HEK293 (cell line): ENCODE results near the gene MYO3A.

Experiments used
- BCL11A ChIP-seq: fragments of 450-650 bp; formaldehyde crosslinking; IDR thresholded peaks from 2 replicates; pipeline ENCODE4 v1.5.1; 2016; ENCODE audit warnings: low read depth, missing biosample characterization, missing genetic modification characterization
- HOXA7 ChIP-seq: sonication (generic); formaldehyde crosslinking; IDR thresholded peaks from 2 replicates; pipeline ENCODE4 v1.8.1; 2022; ENCODE audit warnings: missing genetic modification reagents, borderline replicate concordance
- KLF10 ChIP-seq: fragments of 450-650 bp; IDR thresholded peaks from 2 replicates; pipeline ENCODE4 v1.5.1; 2018; ENCODE audit warnings: missing biosample characterization, mild to moderate bottlenecking, missing genetic modification characterization
- YY1 ChIP-seq: fragments of 450-650 bp; formaldehyde crosslinking; IDR thresholded peaks from 2 replicates; pipeline ENCODE4 v1.5.1; 2018; ENCODE audit warnings: missing biosample characterization, missing genetic modification characterization
- ZBTB17 ChIP-seq: fragments of 450-650 bp; formaldehyde crosslinking; IDR thresholded peaks from 2 replicates; pipeline ENCODE4 v1.5.1; 2016; ENCODE audit warnings: missing biosample characterization, missing genetic modification characterization
- ZBTB7A ChIP-seq: fragments of 450-650 bp; formaldehyde crosslinking; IDR thresholded peaks from 2 replicates; pipeline ENCODE4 v1.5.1; 2016; ENCODE audit warnings: low read depth, missing biosample characterization, missing genetic modification characterization
- ZNF133 ChIP-seq: fragments of 450-650 bp; formaldehyde crosslinking; IDR thresholded peaks from 2 replicates; pipeline ENCODE4 v1.5.1; 2016; ENCODE audit warnings: missing biosample characterization, missing genetic modification characterization
- ZNF174 ChIP-seq: fragments of 450-650 bp; formaldehyde crosslinking; IDR thresholded peaks from 2 replicates; pipeline ENCODE4 v1.5.0; 2017; ENCODE audit warnings: missing biosample characterization, mild to moderate bottlenecking, missing genetic modification characterization
- ZNF274 ChIP-seq, 2 experiments: fragments of 200-500 bp in 1 of 2; fragments of 450-650 bp in 1 of 2; sonication (Bioruptor generic) in 1 of 2; formaldehyde crosslinking in 1 of 2; IDR thresholded peaks; 2 replicates each; pipeline versions ENCODE4 v1.5.1 to v1.6.1; 2014 to 2016; ENCODE audit warnings: borderline replicate concordance in 1 of 2, inconsistent platforms in 1 of 2, low read length in 1 of 2, missing biosample characterization in 1 of 2, missing genetic modification characterization in 1 of 2
- ZNF530 ChIP-seq: fragments of 450-650 bp; formaldehyde crosslinking; IDR thresholded peaks from 2 replicates; pipeline ENCODE4 v1.5.1; 2016; ENCODE audit warnings: low read depth, missing biosample characterization, missing genetic modification characterization
- ZNF664 ChIP-seq: fragments of 450-650 bp; formaldehyde crosslinking; IDR thresholded peaks from 2 replicates; pipeline ENCODE4 v1.5.1; 2016; ENCODE audit warnings: missing biosample characterization, missing genetic modification characterization
- TF ChIP-seq, protein P1 (sequence below): fragments of 450-650 bp; formaldehyde crosslinking; IDR thresholded peaks from 2 replicates; pipeline ENCODE4 v1.5.1; 2016; ENCODE audit warnings: missing biosample characterization, missing genetic modification characterization
- TF ChIP-seq, protein P2 (sequence below): fragments of 450-650 bp; formaldehyde crosslinking; IDR thresholded peaks from 2 replicates; pipeline ENCODE4 v1.5.1; 2016; ENCODE audit warnings: missing biosample characterization, missing genetic modification characterization
- TF ChIP-seq, protein P3 (sequence below): fragments of 450-650 bp; formaldehyde crosslinking; IDR thresholded peaks from 2 replicates; pipeline ENCODE4 v1.5.1; 2016; ENCODE audit warnings: missing biosample characterization, missing genetic modification characterization

DNA sequence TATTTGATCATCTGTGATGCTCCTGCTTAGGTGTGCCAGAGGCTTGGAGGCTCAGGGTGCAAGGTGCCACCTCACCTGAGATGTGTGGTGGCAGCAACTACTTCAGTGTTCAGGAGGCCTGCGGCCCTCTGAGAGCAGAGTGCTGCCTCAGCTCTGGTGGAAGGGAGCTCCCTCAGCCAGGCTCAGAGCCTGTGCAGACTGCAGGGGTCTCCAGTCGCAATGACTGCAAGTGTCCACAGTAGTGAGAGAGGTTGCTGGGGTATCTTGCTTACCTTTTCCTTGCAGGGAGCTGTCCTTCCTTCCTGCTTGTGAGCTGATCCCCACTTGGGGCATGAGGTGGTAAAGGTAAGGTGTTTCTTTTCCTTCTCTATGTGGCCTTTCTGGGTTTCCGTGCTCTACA lies 151.5 kb downstream of the MYO3A start:
- TF ChIP-seq ZNF664 (tag by site-specific recombination) (no peak), ZNF133 (tag by site-specific recombination) (no peak), ZNF274 (IDR thresholded peaks at IDR 0.05; ENCODE audit: low read length) (no peak), ZNF274 (tag by site-specific recombination; IDR thresholded peaks at IDR 0.05; ENCODE audit: borderline replicate concordance) (no peak), BCL11A (no peak), KLF10 (no peak), YY1 (tag by site-specific recombination) (no peak), HOXA7 (CRISPR knock-in tag) (no peak), ZBTB7A (tag by site-specific recombination) (no peak), ZBTB17 (no peak), ZNF174 (tag by site-specific recombination) (no peak), ZNF530 (tag by site-specific recombination) (no peak)
- TF ChIP-seq, protein P1, sequence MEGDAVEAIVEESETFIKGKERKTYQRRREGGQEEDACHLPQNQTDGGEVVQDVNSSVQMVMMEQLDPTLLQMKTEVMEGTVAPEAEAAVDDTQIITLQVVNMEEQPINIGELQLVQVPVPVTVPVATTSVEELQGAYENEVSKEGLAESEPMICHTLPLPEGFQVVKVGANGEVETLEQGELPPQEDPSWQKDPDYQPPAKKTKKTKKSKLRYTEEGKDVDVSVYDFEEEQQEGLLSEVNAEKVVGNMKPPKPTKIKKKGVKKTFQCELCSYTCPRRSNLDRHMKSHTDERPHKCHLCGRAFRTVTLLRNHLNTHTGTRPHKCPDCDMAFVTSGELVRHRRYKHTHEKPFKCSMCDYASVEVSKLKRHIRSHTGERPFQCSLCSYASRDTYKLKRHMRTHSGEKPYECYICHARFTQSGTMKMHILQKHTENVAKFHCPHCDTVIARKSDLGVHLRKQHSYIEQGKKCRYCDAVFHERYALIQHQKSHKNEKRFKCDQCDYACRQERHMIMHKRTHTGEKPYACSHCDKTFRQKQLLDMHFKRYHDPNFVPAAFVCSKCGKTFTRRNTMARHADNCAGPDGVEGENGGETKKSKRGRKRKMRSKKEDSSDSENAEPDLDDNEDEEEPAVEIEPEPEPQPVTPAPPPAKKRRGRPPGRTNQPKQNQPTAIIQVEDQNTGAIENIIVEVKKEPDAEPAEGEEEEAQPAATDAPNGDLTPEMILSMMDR (tag by site-specific recombination), result no peak
- TF ChIP-seq, protein P2, sequence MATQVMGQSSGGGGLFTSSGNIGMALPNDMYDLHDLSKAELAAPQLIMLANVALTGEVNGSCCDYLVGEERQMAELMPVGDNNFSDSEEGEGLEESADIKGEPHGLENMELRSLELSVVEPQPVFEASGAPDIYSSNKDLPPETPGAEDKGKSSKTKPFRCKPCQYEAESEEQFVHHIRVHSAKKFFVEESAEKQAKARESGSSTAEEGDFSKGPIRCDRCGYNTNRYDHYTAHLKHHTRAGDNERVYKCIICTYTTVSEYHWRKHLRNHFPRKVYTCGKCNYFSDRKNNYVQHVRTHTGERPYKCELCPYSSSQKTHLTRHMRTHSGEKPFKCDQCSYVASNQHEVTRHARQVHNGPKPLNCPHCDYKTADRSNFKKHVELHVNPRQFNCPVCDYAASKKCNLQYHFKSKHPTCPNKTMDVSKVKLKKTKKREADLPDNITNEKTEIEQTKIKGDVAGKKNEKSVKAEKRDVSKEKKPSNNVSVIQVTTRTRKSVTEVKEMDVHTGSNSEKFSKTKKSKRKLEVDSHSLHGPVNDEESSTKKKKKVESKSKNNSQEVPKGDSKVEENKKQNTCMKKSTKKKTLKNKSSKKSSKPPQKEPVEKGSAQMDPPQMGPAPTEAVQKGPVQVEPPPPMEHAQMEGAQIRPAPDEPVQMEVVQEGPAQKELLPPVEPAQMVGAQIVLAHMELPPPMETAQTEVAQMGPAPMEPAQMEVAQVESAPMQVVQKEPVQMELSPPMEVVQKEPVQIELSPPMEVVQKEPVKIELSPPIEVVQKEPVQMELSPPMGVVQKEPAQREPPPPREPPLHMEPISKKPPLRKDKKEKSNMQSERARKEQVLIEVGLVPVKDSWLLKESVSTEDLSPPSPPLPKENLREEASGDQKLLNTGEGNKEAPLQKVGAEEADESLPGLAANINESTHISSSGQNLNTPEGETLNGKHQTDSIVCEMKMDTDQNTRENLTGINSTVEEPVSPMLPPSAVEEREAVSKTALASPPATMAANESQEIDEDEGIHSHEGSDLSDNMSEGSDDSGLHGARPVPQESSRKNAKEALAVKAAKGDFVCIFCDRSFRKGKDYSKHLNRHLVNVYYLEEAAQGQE (tag by site-specific recombination), result no peak
- TF ChIP-seq, protein P3, sequence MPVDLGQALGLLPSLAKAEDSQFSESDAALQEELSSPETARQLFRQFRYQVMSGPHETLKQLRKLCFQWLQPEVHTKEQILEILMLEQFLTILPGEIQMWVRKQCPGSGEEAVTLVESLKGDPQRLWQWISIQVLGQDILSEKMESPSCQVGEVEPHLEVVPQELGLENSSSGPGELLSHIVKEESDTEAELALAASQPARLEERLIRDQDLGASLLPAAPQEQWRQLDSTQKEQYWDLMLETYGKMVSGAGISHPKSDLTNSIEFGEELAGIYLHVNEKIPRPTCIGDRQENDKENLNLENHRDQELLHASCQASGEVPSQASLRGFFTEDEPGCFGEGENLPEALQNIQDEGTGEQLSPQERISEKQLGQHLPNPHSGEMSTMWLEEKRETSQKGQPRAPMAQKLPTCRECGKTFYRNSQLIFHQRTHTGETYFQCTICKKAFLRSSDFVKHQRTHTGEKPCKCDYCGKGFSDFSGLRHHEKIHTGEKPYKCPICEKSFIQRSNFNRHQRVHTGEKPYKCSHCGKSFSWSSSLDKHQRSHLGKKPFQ, result no peak
